GM19099 (cell line): ENCODE data around the gene SLC25A12.

ENCODE experiments used
- POLR2A ChIP-seq: IDR thresholded peaks from 3 replicates; pipeline ENCODE4 v1.6.1; 2011; ENCODE audit warnings: low read depth; ENCODE audit not compliant: insufficient read length; ENCODE audit errors: extremely low read depth

The SLC25A12 gene

GRCh38 chr2:171855401-171855800 is 38.6 kb downstream of the SLC25A12 start:
- no peak for TF ChIP-seq POLR2A

- TF ChIP-seq POLR2A = no peak
Observed at GRCh38 chr2:171852366-171852888, 41.6 kb downstream of the SLC25A12 start.

GRCh38 chr2:171847627-171848026 is 46.4 kb downstream of the SLC25A12 start:
- TF ChIP-seq POLR2A = no peak

GRCh38 chr2:171846894-171847293 is 47.1 kb downstream of the SLC25A12 start:
- TF ChIP-seq POLR2A = no peak

GRCh38 chr2:171841996-171842395 is 52.0 kb downstream of the SLC25A12 start:
- TF ChIP-seq POLR2A = no peak

GRCh38 chr2:171837736-171838135 is 56.3 kb downstream of the SLC25A12 start:
- TF ChIP-seq POLR2A = no peak

GRCh38 chr2:171836146-171836910 is 57.7 kb downstream of the SLC25A12 start:
- no peak for TF ChIP-seq POLR2A

- TF ChIP-seq POLR2A = no peak
Observed at GRCh38 chr2:171835386-171835785, 58.7 kb downstream of the SLC25A12 start.

GRCh38 chr2:171834286-171834685 is 59.8 kb downstream of the SLC25A12 start:
- TF ChIP-seq POLR2A = no peak

- no peak for TF ChIP-seq POLR2A
Observed at GRCh38 chr2:171832489-171832888, 61.6 kb downstream of the SLC25A12 start.

GRCh38 chr2:171830039-171830438 is 64.0 kb downstream of the SLC25A12 start:
- TF ChIP-seq POLR2A = no peak

GRCh38 chr2:171824086-171824485 is 70.0 kb downstream of the SLC25A12 start:
- TF ChIP-seq POLR2A = no peak

GRCh38 chr2:171822525-171823322 is 71.3 kb downstream of the SLC25A12 start:
- no peak for TF ChIP-seq POLR2A

- no peak for TF ChIP-seq POLR2A
Observed at GRCh38 chr2:171819453-171819852, 74.6 kb downstream of the SLC25A12 start.

GRCh38 chr2:171814883-171815282 is 79.2 kb downstream of the SLC25A12 start:
- no peak for TF ChIP-seq POLR2A

GRCh38 chr2:171814174-171814573 is 79.9 kb downstream of the SLC25A12 start:
- no peak for TF ChIP-seq POLR2A
